ENCODE data around the gene TP63.

GRCh38 chr3:189799366-189799765 lies 168.2 kb downstream of the TP63 start:
- TF ChIP-seq USF2 (IDR thresholded peaks at IDR 0.05) (no peak), CHD2 (IDR thresholded peaks at IDR 0.05; ENCODE audit: low read length, partially characterized antibody) (no peak), JUN (IDR thresholded peaks at IDR 0.05) (no peak), HMGXB4 (CRISPR knock-in tag; IDR thresholded peaks at IDR 0.05; ENCODE audit: borderline replicate concordance) (no peak)

All from A549 (cell line).